IMR-90 (cell line): Measurements from ENCODE around the gene CES1. TPM values are rescaled to one million over a fixed set of nuclear protein-coding genes. Genes with fewer than 3 reads are reported as not detected.
"Not testable (repeated sequence)": the region's sequence is repeated elsewhere in the genome, so short reads cannot be mapped to it uniquely, and the experiment has no call there.

Source experiments
- ATAC-seq: fragments of 200-7000 bp; cut with Tn5 transposase; 2 replicates; pipeline ENCODE4 v1.9.1; 2020; ENCODE audit warnings: low read depth, mild to moderate bottlenecking, moderate library complexity
- BruUV-seq: library from RNA; stranded (reverse); fragments of 400-500 nt; replicated peaks from 2 replicates; lab custom pipeline; 2021; lab: Mats Ljungman, UMichigan
- CTCF ChIA-PET: fragments of 300-600 bp; formaldehyde crosslinking; extraction: SDS; loops from one replicate; lab custom pipeline; 2021; ENCODE audit warnings: antibody characterized with exemption; lab: Yijun Ruan, JAX
- POLR2A ChIA-PET: fragments of 300-600 bp; sonication (Branson Sonifier 250); formaldehyde crosslinking; loops from one replicate; lab custom pipeline; 2022; ENCODE audit warnings: antibody characterized with exemption; ENCODE audit not compliant: unreplicated experiment; lab: Charles Lee
- DNase-seq: peaks from one replicate; pipeline ENCODE4 v3.0.0; 2013
- H2AFZ ChIP-seq: replicated peaks from 2 replicates; pipeline ENCODE3; 2013; ENCODE audit warnings: low read length, mild to moderate bottlenecking; ENCODE audit not compliant: poor library complexity
- H2AK5ac ChIP-seq: 2 replicates; pipeline ENCODE4 v1.6.1; 2013; ENCODE audit warnings: low read depth, low read length, inconsistent platforms
- H2AK9ac ChIP-seq: replicated peaks from 2 replicates; pipeline ENCODE3; 2013; ENCODE audit warnings: mild to moderate bottlenecking, low read depth, low read length, moderate library complexity; ENCODE audit not compliant: poor library complexity
- H2BK120ac ChIP-seq: 2 replicates; pipeline ENCODE4 v1.6.1; 2013; ENCODE audit warnings: low read depth, low read length, inconsistent platforms
- H2BK15ac ChIP-seq: 3 replicates; pipeline ENCODE4 v1.6.1; 2013; ENCODE audit warnings: low read depth, low read length, inconsistent platforms
- H2BK20ac ChIP-seq: 2 replicates; pipeline ENCODE4 v1.6.1; 2013; ENCODE audit warnings: low read depth, mild to moderate bottlenecking, inconsistent platforms, low read length, moderate library complexity
- H2BK5ac ChIP-seq: 2 replicates; pipeline ENCODE4 v1.6.1; 2013; ENCODE audit warnings: mild to moderate bottlenecking, low read depth, low read length, inconsistent platforms; ENCODE audit not compliant: poor library complexity, severe bottlenecking
- H3K14ac ChIP-seq: replicated peaks from 2 replicates; pipeline ENCODE4 v1.6.1; 2013; ENCODE audit warnings: low read depth, low read length, inconsistent platforms
- H3K18ac ChIP-seq: 2 replicates; pipeline ENCODE4 v1.6.1; 2013; ENCODE audit warnings: low read depth, low read length, control low read depth
- H3K23ac ChIP-seq: 2 replicates; pipeline ENCODE4 v1.6.1; 2013; ENCODE audit warnings: low read depth, low read length, inconsistent platforms
- H3K27ac ChIP-seq: 2 replicates; pipeline ENCODE4 v1.5.1; 2013; ENCODE audit warnings: mild to moderate bottlenecking, control low read depth, low read length; ENCODE audit not compliant: insufficient read depth
- H3K27me3 ChIP-seq: 2 replicates; pipeline ENCODE4 v1.6.1; 2013; ENCODE audit warnings: low read length; ENCODE audit not compliant: control insufficient read depth, insufficient read depth
- H3K36me3 ChIP-seq: 2 replicates; pipeline ENCODE4 v1.6.1; 2013; ENCODE audit warnings: low read length, mixed read lengths; ENCODE audit not compliant: control insufficient read depth, insufficient read depth
- H3K4ac ChIP-seq: 2 replicates; pipeline ENCODE4 v1.6.1; 2013; ENCODE audit warnings: low read depth, low read length, inconsistent platforms
- H3K4me1 ChIP-seq: 2 replicates; pipeline ENCODE4 v1.6.1; 2013; ENCODE audit warnings: low read length, mixed read lengths; ENCODE audit not compliant: control insufficient read depth, insufficient read depth
- H3K4me2 ChIP-seq: 2 replicates; pipeline ENCODE4 v1.6.1; 2013; ENCODE audit warnings: low read depth, mild to moderate bottlenecking, control low read depth, low read length, moderate library complexity
- H3K4me3 ChIP-seq: 2 replicates; pipeline ENCODE4 v1.5.1; 2013; ENCODE audit warnings: low read depth, mild to moderate bottlenecking, control low read depth, low read length, moderate library complexity; ENCODE audit not compliant: insufficient read depth
- H3K56ac ChIP-seq: 2 replicates; pipeline ENCODE4 v1.6.1; 2013; ENCODE audit warnings: low read length, inconsistent platforms; ENCODE audit not compliant: insufficient read depth; ENCODE audit errors: extremely low read depth
- H3K79me1 ChIP-seq, 2 experiments: 2 replicates each; pipeline ENCODE4 v1.6.1; 2013; ENCODE audit warnings: low read length in 2 of 2, inconsistent platforms in 1 of 2, low read depth in 1 of 2
- H3K9ac ChIP-seq: 2 replicates; pipeline ENCODE4 v1.6.1; 2013; ENCODE audit warnings: low read depth, low read length, control low read depth
- H3K9me1 ChIP-seq: 2 replicates; pipeline ENCODE4 v1.6.1; 2013; ENCODE audit warnings: low read length, inconsistent platforms; ENCODE audit not compliant: insufficient read depth
- H3K9me3 ChIP-seq: 2 replicates; pipeline ENCODE4 v1.6.1; 2013; ENCODE audit warnings: low read length; ENCODE audit not compliant: control insufficient read depth, insufficient read depth
- H4K20me1 ChIP-seq: 2 replicates; pipeline ENCODE4 v1.6.1; 2013; ENCODE audit warnings: low read length, inconsistent platforms; ENCODE audit not compliant: insufficient read depth
- H4K5ac ChIP-seq: 2 replicates; pipeline ENCODE4 v1.6.1; 2013; ENCODE audit warnings: mild to moderate bottlenecking, low read depth, low read length, control low read depth
- H4K8ac ChIP-seq, 2 experiments: 2 replicates each; pipeline ENCODE4 v1.6.1; 2013; ENCODE audit warnings: low read depth in 2 of 2, low read length in 2 of 2, control low read depth in 1 of 2, inconsistent platforms in 1 of 2
- H4K91ac ChIP-seq: 2 replicates; pipeline ENCODE4 v1.6.1; 2013; ENCODE audit warnings: low read depth, low read length, inconsistent platforms; ENCODE audit not compliant: insufficient read depth
- WGBS, 2 experiments: methylation state at CpG; one replicate each; pipeline versions ENCODE4 v1.1.5 to v1.1.7; 2013; ENCODE audit warnings: missing lambda C conversion rate in 2 of 2; ENCODE audit not compliant: insufficient read length in 1 of 2; ENCODE audit errors: extremely low coverage in 2 of 2; 5-methylcytosine and 5-hydroxymethylcytosine counted together
- dilution Hi-C: fragments of 300-500 bp; cut with HindIII; formaldehyde crosslinking; loops from one replicate; pipeline ENCODE4 v1.14.3; 2018; ENCODE audit warnings: low sequenced_read_pairs; ENCODE audit not compliant: unreplicated experiment
- in situ Hi-C: fragments of 300-500 bp; cut with MboI; formaldehyde crosslinking; loops from 3 replicates; pipeline ENCODE4 v1.14.3; 2019; ENCODE audit warnings: low sequenced_read_pairs, inconsistent platforms, mixed read lengths
- intact Hi-C: fragments of 100-400 bp; cut with micrococcal nuclease; formaldehyde crosslinking; loops from 2 replicates; pipeline ENCODE4 v1.10.0; 2022
- polyA plus RNA-seq, 3 experiments: library from polyadenylated mRNA; depleted of rRNA; stranded (reverse); fragments of >200 nt; gene quantifications; 2 replicates each; pipeline ENCODE4 v1.2.3, GENCODE V29; 2012; ENCODE audit warnings: low replicate concordance in 1 of 3
- total RNA-seq: library from RNA; depleted of rRNA; stranded (reverse); fragments of >200 nt; gene quantifications from 2 replicates; pipeline ENCODE4 v1.2.3, GENCODE V29; 2012

CES1 gene
- total and polyA plus RNA-seq, 2 of the 4 experiments (the other 2 are of a cell fraction), result 0.03 TPM; not detected in 1

GRCh38 chr16:55790240-55790639 lies 42.7 kb downstream of the CES1 start:
- H2AFZ ChIP-seq, POLR2A ChIA-PET: not testable (repeated sequence)

DNA sequence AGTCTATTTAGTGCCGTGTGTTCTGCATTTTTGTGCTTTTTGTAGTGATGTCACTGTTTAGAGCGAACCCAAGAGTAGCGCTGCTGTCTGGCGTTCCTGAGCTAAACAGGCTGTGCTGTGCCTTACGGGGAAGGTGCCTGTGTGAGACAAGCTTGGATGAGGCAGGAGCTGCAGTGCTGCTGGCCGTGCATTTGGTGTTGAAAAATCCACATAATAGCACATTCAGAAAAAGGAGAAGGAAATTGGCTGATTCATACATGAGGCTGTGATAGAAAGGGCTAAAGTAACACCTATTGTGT lies 50.2 kb downstream of the CES1 start:
- CTCF ChIA-PET, H4K20me1 ChIP-seq, DNase-seq, H3K9ac ChIP-seq, H3K56ac ChIP-seq, H3K4me3 ChIP-seq, BruUV-seq, H4K8ac ChIP-seq, POLR2A ChIA-PET, H3K4ac ChIP-seq, intact Hi-C loops, H2BK120ac ChIP-seq, dilution Hi-C loops, H3K27me3 ChIP-seq, H2AK9ac ChIP-seq, H3K18ac ChIP-seq, H3K23ac ChIP-seq, H3K79me1 ChIP-seq, H3K36me3 ChIP-seq, H3K4me2 ChIP-seq, H3K9me3 ChIP-seq, H2BK20ac ChIP-seq, H2BK5ac ChIP-seq, H3K9me1 ChIP-seq, H2AFZ ChIP-seq, H3K4me1 ChIP-seq, H4K5ac ChIP-seq, ATAC-seq, H4K91ac ChIP-seq, H2BK15ac ChIP-seq, in situ Hi-C loops, H3K27ac ChIP-seq, H2AK5ac ChIP-seq, H3K14ac ChIP-seq: not testable (repeated sequence)
- no CpG with 5 or more reads among the region's 6 CpGs for WGBS, 2 experiments

More at GRCh38 chr16:55790240-55790639, 42.7 kb downstream of the CES1 start:
- H3K36me3 ChIP-seq, H3K4ac ChIP-seq, H2AK9ac ChIP-seq, dilution Hi-C loops, ATAC-seq, H3K79me1 ChIP-seq, H2BK20ac ChIP-seq, H4K5ac ChIP-seq, CTCF ChIA-PET, H3K14ac ChIP-seq, H3K4me1 ChIP-seq, BruUV-seq, H3K18ac ChIP-seq, H3K23ac ChIP-seq, H3K9me3 ChIP-seq, H3K27me3 ChIP-seq, intact Hi-C loops, H3K27ac ChIP-seq, in situ Hi-C loops, H4K20me1 ChIP-seq, H2AK5ac ChIP-seq, H4K8ac ChIP-seq, H2BK5ac ChIP-seq, H3K9ac ChIP-seq, H4K91ac ChIP-seq, H3K56ac ChIP-seq, H3K4me3 ChIP-seq, DNase-seq, H2BK120ac ChIP-seq, H3K4me2 ChIP-seq, H3K9me1 ChIP-seq, H2BK15ac ChIP-seq: not testable (repeated sequence)
- WGBS, 2 experiments, result no CpG with 5 or more reads among the region's 7 CpGs
